GM19239 (cell line): ENCODE data around the gene PDE4D.

Source experiments
- DNase-seq: peaks from one replicate; pipeline ENCODE4 v3.0.0; 2011; ENCODE audit warnings: low spot score; ENCODE audit not compliant: insufficient read length
- FAIRE-seq: peaks from 2 replicates; lab custom pipeline; 2011; peaks lifted over from hg19 to GRCh38; lab: Jason Lieb, UNC

PDE4D gene

GRCh38 chr5:59501316-59501715 lies 392.2 kb downstream of the PDE4D start:
- FAIRE-seq (no peak), DNase-seq (no peak)

GRCh38 chr5:59500014-59500413 lies 393.5 kb downstream of the PDE4D start:
- no peak for DNase-seq
- FAIRE-seq: no peak

GRCh38 chr5:59497207-59497606 lies 396.3 kb downstream of the PDE4D start:
- no peak for DNase-seq
- no peak for FAIRE-seq

- DNase-seq (no peak), FAIRE-seq (peak; percentile 66)
These were observed 396.9 kb downstream of the PDE4D start for GRCh38 chr5:59496524-59497134.

- no peak for FAIRE-seq
- DNase-seq: no peak
These were observed 401.6 kb downstream of the PDE4D start for GRCh38 chr5:59491945-59492344.

GRCh38 chr5:59489551-59489950 lies 404.0 kb downstream of the PDE4D start:
- no peak for DNase-seq

GRCh38 chr5:59487772-59488729 lies 405.5 kb downstream of the PDE4D start:
- DNase-seq (no peak), FAIRE-seq (no peak)

More at GRCh38 chr5:59489551-59489950, 404.0 kb downstream of the PDE4D start:
- no peak for FAIRE-seq

GRCh38 chr5:59487068-59487686 lies 406.3 kb downstream of the PDE4D start:
- FAIRE-seq (no peak), DNase-seq (no peak)

- DNase-seq: no peak
- FAIRE-seq: no peak
These were observed 407.0 kb downstream of the PDE4D start for GRCh38 chr5:59486508-59486907.

- FAIRE-seq: no peak
- DNase-seq: no peak
These were observed 407.7 kb downstream of the PDE4D start for GRCh38 chr5:59485629-59486439.

GRCh38 chr5:59485107-59485506 lies 408.4 kb downstream of the PDE4D start:
- FAIRE-seq (no peak), DNase-seq (no peak)

GRCh38 chr5:59484618-59485017 lies 408.9 kb downstream of the PDE4D start:
- FAIRE-seq (no peak), DNase-seq (no peak)

- FAIRE-seq: no peak
- DNase-seq: no peak
These were observed 409.5 kb downstream of the PDE4D start for GRCh38 chr5:59483971-59484472.

- DNase-seq (no peak), FAIRE-seq (no peak)
These were observed 414.4 kb downstream of the PDE4D start for GRCh38 chr5:59479086-59479485.

- DNase-seq (no peak), FAIRE-seq (no peak)
These were observed 419.2 kb downstream of the PDE4D start for GRCh38 chr5:59474324-59474723.

GRCh38 chr5:59473611-59474010 lies 419.9 kb downstream of the PDE4D start:
- DNase-seq (no peak), FAIRE-seq (no peak)

- FAIRE-seq (no peak), DNase-seq (no peak)
These were observed 422.1 kb downstream of the PDE4D start for GRCh38 chr5:59471463-59471862.

- FAIRE-seq: no peak
- DNase-seq: no peak
These were observed 425.6 kb downstream of the PDE4D start for GRCh38 chr5:59467969-59468368.

GRCh38 chr5:59466271-59466670 lies 427.3 kb downstream of the PDE4D start:
- FAIRE-seq: no peak
- DNase-seq: no peak

GRCh38 chr5:59464969-59465368 lies 428.6 kb downstream of the PDE4D start:
- no peak for FAIRE-seq
- DNase-seq: no peak
